SU-DHL-6 (cell line): ENCODE results near the gene ENOX1.

ENCODE experiments used
- H2AFZ ChIP-seq: fragments of 200-600 bp; sonication (generic); 2 replicates; pipeline ENCODE4 v1.6.1; 2014; ENCODE audit warnings: low read depth, mild to moderate bottlenecking, moderate library complexity, mixed read lengths, antibody characterized with exemption, low read length; ENCODE audit not compliant: severe bottlenecking
- H3F3A ChIP-seq: fragments of 200-600 bp; shearing (Covaris generic); 2 replicates; pipeline ENCODE4 v1.6.0; 2016; ENCODE audit warnings: antibody characterized with exemption, mild to moderate bottlenecking; ENCODE audit not compliant: insufficient read depth
- H3K27ac ChIP-seq: fragments of 200-600 bp; sonication (generic); 2 replicates; pipeline ENCODE4 v1.5.1; 2016; ENCODE audit warnings: low read depth, mild to moderate bottlenecking, low read length, moderate library complexity, mixed read lengths
- H3K27me3 ChIP-seq: fragments of 200-600 bp; sonication (generic), shearing (Covaris generic); 2 replicates; pipeline ENCODE4 v1.6.0; 2014; ENCODE audit warnings: mild to moderate bottlenecking, low read length
- H3K36me3 ChIP-seq: fragments of 200-600 bp; sonication (generic); 2 replicates; pipeline ENCODE4 v1.6.1; 2014; ENCODE audit warnings: mild to moderate bottlenecking, low read length, mixed read lengths
- H3K4me2 ChIP-seq: fragments of 300-600, 200-600 bp; shearing (Covaris generic), sonication (generic); 2 replicates; pipeline ENCODE4 v1.6.0; 2014; ENCODE audit warnings: low read length, low read depth, mild to moderate bottlenecking; ENCODE audit not compliant: poor library complexity, severe bottlenecking
- H3K4me3 ChIP-seq: fragments of 200-600 bp; sonication (generic); 2 replicates; pipeline ENCODE4 v1.5.1; 2014; ENCODE audit warnings: antibody characterized with exemption, low read length, mild to moderate bottlenecking, mixed read lengths; ENCODE audit not compliant: insufficient read depth, poor library complexity, severe bottlenecking
- H3K79me2 ChIP-seq: fragments of 200-600 bp; sonication (generic); 2 replicates; pipeline ENCODE4 v1.6.1; 2014; ENCODE audit warnings: mild to moderate bottlenecking, low read length, moderate library complexity; ENCODE audit not compliant: insufficient read depth
- H3K9ac ChIP-seq: fragments of 200-600 bp; sonication (generic); 2 replicates; pipeline ENCODE4 v1.7.0; 2014; ENCODE audit warnings: mild to moderate bottlenecking, low read length
- H3K9me2 ChIP-seq: fragments of 200-600 bp; sonication (generic); replicated peaks from 2 replicates; pipeline ENCODE4 v1.6.1; 2014; ENCODE audit warnings: low read length; ENCODE audit not compliant: insufficient read depth
- H3K9me3 ChIP-seq: fragments of 200-600 bp; sonication (generic); 2 replicates; pipeline ENCODE4 v1.6.1; 2014; ENCODE audit warnings: low read length, mixed read lengths; ENCODE audit not compliant: insufficient read depth
- H4K20me1 ChIP-seq: fragments of 200-600 bp; sonication (generic); 2 replicates; pipeline ENCODE4 v1.6.1; 2014; ENCODE audit warnings: low read depth, mild to moderate bottlenecking, antibody characterized with exemption, low read length, moderate library complexity, mixed read lengths
- CTCF ChIP-seq: fragments of 200-600 bp; sonication (generic); IDR thresholded peaks from one replicate; pipeline ENCODE4 v1.5.1; 2017; ENCODE audit warnings: antibody characterized with exemption, mild to moderate bottlenecking, low read length, moderate library complexity; ENCODE audit not compliant: insufficient read depth, poor library complexity, severe bottlenecking
- EZH2phosphoT487 ChIP-seq: fragments of 200-600 bp; sonication (generic), shearing (Covaris generic); conservative IDR thresholded peaks from 2 replicates; pipeline ENCODE4 v1.6.1; 2018; ENCODE audit warnings: mild to moderate bottlenecking, antibody characterized with exemption, low read length, moderate library complexity, mixed read lengths

Gene ENOX1

GRCh38 chr13:43629691-43630480 lies 156.9 kb downstream of the ENOX1 start:
- Histone ChIP-seq H3K4me2 (no peak overlapping the region), H3K79me2 (no peaks in the 10 kb centered on the region), H2AFZ (no peak overlapping the region), H3K4me3 (no peak overlapping the region), H3K9me3 (peaks cover 8% of the 10 kb centered on the region; the same call in 1 of the 2 replicates), H3K36me3 (no peaks in the 10 kb centered on the region), H3K9ac (no peak overlapping the region), H3K27ac (no peak overlapping the region), H3K9me2 (no peaks in the 10 kb centered on the region), H3F3A (no peaks in the 10 kb centered on the region), H4K20me1 (no peaks in the 10 kb centered on the region), H3K27me3 (no peaks in the 10 kb centered on the region)
- TF ChIP-seq CTCF: no peak
- no peak for TF ChIP-seq EZH2phosphoT487

GRCh38 chr13:43626994-43627393 lies 159.8 kb downstream of the ENOX1 start:
- H2AFZ ChIP-seq: no peak overlapping the region
- H3K36me3 ChIP-seq: no peaks in the 10 kb centered on the region
- H3K4me3 ChIP-seq: no peak overlapping the region
- no peaks in the 10 kb centered on the region for H3K79me2 ChIP-seq
- no peaks in the 10 kb centered on the region for H3F3A ChIP-seq
- no peak overlapping the region for H3K27ac ChIP-seq
- H3K27me3 ChIP-seq: no peaks in the 10 kb centered on the region
- TF ChIP-seq EZH2phosphoT487 (no peak), CTCF (no peak)
- H3K4me2 ChIP-seq: no peak overlapping the region
- H3K9me2 ChIP-seq: no peaks in the 10 kb centered on the region
- 0 out of 2 replicates have a peak, but pooled peaks cover 4% of the 10 kb centered on the region for H3K9me3 ChIP-seq
- H4K20me1 ChIP-seq: no peaks in the 10 kb centered on the region
- no peak overlapping the region for H3K9ac ChIP-seq

GRCh38 chr13:43614063-43614462 lies 172.7 kb downstream of the ENOX1 start:
- no peaks in the 10 kb centered on the region for H3K36me3 ChIP-seq
- no peak overlapping the region for H2AFZ ChIP-seq
- no peaks in the 10 kb centered on the region for H4K20me1 ChIP-seq
- H3K4me2 ChIP-seq: no peak overlapping the region
- no peaks in the 10 kb centered on the region for H3F3A ChIP-seq
- no peaks in the 10 kb centered on the region for H3K79me2 ChIP-seq
- H3K9me2 ChIP-seq: no peaks in the 10 kb centered on the region
- no peak overlapping the region for H3K4me3 ChIP-seq
- H3K27me3 ChIP-seq: no peaks in the 10 kb centered on the region
- H3K9me3 ChIP-seq: no peaks in the 10 kb centered on the region
- no peak overlapping the region for H3K9ac ChIP-seq
- TF ChIP-seq CTCF (no peak), EZH2phosphoT487 (no peak)
- H3K27ac ChIP-seq: no peak overlapping the region
